DOHH2 (cell line): Measurements from ENCODE around the gene OR5D18.

Source experiments
- EZH2phosphoT487 ChIP-seq: fragments of 200-600 bp; sonication (generic); IDR thresholded peaks from 2 replicates; pipeline ENCODE4 v1.6.1; 2017; ENCODE audit warnings: borderline replicate concordance, mild to moderate bottlenecking, antibody characterized with exemption, low read length, moderate library complexity, mixed read lengths
- TF ChIP-seq, protein P1 (sequence below): fragments of 200-600 bp; sonication (generic); IDR thresholded peaks from one replicate; pipeline ENCODE4 v1.5.1; 2014; ENCODE audit warnings: antibody characterized with exemption, mild to moderate bottlenecking, low read depth, low read length; ENCODE audit not compliant: poor library complexity, severe bottlenecking

GRCh38 chr11:55847453-55847852 lies 28.0 kb downstream of the OR5D18 start:
- TF ChIP-seq, protein P1, sequence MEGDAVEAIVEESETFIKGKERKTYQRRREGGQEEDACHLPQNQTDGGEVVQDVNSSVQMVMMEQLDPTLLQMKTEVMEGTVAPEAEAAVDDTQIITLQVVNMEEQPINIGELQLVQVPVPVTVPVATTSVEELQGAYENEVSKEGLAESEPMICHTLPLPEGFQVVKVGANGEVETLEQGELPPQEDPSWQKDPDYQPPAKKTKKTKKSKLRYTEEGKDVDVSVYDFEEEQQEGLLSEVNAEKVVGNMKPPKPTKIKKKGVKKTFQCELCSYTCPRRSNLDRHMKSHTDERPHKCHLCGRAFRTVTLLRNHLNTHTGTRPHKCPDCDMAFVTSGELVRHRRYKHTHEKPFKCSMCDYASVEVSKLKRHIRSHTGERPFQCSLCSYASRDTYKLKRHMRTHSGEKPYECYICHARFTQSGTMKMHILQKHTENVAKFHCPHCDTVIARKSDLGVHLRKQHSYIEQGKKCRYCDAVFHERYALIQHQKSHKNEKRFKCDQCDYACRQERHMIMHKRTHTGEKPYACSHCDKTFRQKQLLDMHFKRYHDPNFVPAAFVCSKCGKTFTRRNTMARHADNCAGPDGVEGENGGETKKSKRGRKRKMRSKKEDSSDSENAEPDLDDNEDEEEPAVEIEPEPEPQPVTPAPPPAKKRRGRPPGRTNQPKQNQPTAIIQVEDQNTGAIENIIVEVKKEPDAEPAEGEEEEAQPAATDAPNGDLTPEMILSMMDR = no peak
- TF ChIP-seq EZH2phosphoT487 = no peak
